HG03064 (cell line): ENCODE data around the gene MKLN1.

ENCODE experiments used
- ATAC-seq: cut with Tn5 transposase; IDR thresholded peaks from one replicate; pipeline ENCODE4 v1.9.1; 2021; ENCODE audit warnings: low read depth; ENCODE audit not compliant: unreplicated experiment

Gene MKLN1

DNA sequence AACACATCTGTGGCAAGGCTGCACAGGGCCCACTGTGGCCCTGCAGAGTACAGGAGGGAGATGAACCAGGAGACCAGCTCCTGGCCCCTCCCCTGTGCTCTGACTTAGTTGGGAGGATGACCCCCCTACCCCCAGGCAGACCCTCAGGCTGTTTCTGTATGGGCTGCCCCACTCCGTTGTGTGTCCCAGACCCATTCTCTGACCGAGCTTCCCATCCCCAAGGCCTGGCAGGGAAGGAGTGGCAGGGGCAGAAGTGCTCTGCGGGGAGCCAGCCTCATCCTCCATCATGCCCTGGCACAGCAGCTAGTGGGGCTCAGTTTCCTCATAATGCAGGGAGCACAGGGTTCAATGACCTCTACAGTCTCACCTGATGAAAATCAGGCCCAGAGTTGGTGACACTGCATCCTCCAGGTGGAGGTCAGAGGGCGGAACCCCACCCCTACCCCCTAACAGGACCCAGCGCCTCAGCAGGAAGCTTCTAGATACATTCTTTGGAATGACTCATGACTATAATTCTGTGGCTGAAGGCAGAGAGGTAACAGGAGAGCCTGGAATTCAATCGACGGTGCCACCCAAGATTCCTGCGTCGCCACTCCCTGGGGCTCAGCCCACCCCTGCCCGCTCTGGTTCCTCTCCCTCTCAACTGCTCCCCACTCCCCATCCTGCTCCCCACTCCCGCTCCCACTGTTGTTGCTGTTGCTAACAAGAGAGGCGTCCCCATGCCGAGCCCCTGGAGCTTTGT is 210.6 kb downstream of the MKLN1 start:
- no peak for ATAC-seq

DNA sequence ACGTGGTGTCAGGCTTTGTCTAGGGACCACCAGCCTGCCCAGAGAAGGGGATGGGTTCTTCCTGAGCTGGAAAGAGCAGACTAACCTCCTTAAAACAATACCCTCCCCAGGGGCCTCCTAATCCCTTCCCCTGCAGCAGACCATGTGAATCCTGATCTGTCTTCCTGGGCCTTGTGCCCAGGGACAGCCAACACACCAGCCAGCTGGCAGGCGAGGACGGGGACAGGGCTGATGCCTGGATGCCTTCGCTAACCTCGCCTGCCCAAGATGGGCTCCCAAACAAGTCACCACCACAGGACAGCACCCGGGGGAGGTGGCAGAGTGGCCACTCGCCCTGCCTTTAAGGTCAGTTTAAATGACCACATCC is 211.1 kb downstream of the MKLN1 start:
- no peak for ATAC-seq

DNA sequence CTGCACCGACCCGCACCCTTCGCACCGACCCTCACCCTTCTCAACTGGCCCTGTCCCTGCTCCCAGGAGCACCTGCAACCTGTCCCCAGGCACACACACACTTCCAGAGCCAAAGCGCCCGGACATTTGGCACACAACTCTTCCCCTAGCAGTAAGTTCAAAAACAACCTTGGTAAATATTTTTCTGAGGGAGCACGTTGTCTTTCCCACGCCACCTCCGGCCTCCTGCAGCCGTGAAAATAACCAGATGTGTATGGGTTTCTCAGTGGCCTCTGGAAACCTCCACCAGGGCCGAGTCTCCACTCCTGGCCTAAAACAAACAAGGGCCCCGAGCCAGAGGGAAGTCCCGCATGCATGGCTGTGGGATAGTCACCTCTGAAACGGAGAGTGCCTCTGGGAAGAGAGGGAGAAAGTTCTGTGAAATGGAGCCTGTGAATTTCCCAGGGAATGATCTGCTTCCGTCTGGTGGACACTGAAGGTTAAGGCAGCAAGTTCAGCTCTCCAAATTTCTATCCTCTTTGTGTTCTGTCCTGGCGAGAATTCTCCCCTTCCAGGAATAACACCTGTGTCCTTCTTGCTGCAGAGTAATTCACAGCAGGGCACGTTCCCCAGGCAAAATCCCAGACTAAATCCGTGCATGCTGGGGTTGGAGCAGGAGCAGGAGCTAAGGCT is 213.0 kb downstream of the MKLN1 start:
- no peak for ATAC-seq

DNA sequence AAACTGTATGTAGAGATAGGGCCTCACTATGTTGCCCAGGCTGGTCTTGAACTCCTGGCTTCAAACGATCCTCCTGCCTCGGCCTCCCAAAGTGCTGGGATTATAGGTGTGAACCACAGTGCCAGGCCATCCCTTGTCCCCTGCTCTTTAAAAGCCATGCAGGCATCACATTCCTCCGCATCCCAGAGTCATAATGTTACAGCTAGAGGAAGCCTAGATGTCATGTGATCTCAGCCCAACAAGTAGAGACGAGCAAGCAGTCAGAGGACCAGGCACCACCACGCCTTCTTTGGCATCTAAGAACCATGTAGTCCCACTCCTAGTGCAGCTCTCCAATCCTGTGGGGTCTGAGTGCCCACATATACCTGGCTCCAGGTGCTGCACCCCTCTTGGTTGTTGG is 215.6 kb downstream of the MKLN1 start:
- no peak for ATAC-seq

DNA sequence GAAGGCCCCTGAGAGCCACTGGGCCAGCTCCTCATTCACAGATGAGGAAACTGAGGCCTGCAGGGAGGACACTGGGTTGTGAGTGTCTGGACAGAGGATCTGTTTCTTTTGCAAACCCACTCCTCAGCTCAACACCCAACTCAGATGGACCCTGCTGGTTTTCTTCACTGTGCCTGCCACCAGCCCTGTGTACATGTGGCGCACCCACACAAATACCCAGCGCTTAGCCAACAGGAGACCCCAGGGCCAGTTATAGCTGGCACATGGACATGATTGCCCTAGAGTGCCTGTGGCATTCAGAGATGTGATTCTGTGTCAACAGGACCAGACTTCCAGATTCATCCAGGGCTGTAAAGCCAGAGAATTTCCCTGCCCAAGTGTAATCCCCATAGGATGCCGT is 216.3 kb downstream of the MKLN1 start:
- no peak for ATAC-seq

DNA sequence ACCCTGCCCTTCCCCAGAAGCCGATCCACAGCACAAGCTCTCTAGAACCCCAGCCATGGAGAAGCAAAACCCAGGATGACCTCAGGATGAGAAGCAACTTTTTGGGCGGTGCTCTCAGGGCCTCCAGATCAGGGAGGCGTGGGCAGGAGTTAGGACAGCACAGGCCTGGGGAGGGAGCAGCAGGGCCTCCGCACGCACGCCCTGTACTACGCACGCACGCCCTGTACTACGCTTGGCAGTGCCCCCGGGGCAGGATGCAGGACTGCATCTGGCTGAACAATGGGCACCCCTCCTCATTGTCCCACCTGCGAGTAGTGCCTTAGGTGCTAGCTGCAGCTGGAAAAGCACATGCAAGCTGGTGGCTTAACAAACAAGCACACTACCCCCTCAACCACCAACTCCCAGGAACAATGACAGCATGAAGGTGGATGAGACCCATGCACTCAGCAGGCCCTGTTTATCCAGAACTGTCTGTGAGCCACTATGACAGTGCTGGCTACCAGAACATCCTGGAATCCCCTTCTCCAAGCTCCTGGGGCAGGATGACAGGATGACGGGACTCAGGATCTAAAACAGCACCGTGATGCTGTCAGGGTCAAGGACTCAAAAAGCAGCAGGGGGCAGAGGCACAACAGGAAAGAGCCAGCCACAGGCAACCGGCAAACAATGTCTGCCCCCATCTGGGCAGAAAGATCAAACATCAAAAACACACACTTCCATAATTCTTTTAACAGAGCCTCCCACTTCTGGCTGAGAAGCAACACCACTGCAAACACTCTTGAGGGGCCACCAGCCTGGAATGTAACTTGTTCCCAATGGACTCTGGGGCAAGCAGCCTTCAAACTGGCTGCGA is 217.0 kb downstream of the MKLN1 start:
- no peak for ATAC-seq

DNA sequence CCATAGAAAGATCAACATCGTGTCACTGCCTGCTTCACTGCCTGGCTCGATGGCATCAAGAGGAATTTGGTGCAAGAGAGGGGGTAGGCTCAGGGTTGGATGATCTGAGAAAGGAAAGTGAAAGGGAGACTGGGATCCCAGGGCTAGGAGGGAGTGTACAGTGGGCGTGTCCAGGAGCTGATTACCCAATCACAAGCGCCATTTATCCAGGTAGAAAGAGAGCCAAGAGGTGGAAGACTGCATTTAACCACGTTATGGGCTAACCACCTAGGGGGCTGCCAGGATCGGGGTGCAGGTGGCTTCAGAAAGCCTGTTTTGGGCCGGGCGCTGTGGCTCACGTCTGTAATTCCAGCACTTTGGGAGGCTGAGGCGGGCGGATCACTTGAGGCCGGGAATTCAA is 218.4 kb downstream of the MKLN1 start:
- no peak for ATAC-seq
